ENCODE results near the gene NHSL2.

DNA sequence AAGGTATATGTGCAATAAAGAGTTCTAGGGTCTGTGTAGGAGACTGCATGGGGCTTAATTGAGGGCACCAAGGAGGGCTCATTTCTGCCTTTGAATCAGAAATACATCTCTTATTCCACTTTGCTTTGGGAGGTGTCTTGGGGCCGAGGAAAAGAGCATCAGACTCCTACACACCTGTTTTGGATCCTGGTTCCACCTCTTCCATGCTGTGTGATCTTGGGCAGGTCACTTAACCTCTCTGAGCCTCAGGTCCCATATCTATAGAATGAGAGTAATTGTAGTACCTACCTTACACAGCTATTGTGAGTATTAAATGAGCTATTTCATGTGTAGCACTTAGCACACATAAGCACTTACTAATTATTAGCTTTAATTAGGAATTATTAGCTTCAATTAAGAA, 120.5 kb downstream of the NHSL2 start:
- TF ChIP-seq, protein P1, sequence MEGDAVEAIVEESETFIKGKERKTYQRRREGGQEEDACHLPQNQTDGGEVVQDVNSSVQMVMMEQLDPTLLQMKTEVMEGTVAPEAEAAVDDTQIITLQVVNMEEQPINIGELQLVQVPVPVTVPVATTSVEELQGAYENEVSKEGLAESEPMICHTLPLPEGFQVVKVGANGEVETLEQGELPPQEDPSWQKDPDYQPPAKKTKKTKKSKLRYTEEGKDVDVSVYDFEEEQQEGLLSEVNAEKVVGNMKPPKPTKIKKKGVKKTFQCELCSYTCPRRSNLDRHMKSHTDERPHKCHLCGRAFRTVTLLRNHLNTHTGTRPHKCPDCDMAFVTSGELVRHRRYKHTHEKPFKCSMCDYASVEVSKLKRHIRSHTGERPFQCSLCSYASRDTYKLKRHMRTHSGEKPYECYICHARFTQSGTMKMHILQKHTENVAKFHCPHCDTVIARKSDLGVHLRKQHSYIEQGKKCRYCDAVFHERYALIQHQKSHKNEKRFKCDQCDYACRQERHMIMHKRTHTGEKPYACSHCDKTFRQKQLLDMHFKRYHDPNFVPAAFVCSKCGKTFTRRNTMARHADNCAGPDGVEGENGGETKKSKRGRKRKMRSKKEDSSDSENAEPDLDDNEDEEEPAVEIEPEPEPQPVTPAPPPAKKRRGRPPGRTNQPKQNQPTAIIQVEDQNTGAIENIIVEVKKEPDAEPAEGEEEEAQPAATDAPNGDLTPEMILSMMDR (conservative IDR thresholded peaks at IDR 0.05; ENCODE audit: low read depth in 2 of 2) = no peak
- TF ChIP-seq EZH2 (IDR thresholded peaks at IDR 0.05; ENCODE audit: low read depth, unreplicated experiment) (no peak), EZH2phosphoT487 (IDR thresholded peaks at IDR 0.05; ENCODE audit: unreplicated experiment) (no peak), POLR2AphosphoS5 (IDR thresholded peaks at IDR 0.05; ENCODE audit: low read depth) (no peak), ZNF114 (CRISPR knock-in tag; IDR thresholded peaks at IDR 0.05) (no peak), CREB1 (CRISPR knock-in tag; IDR thresholded peaks at IDR 0.05; ENCODE audit: low read depth) (no peak), ZNF331 (CRISPR knock-in tag; IDR thresholded peaks at IDR 0.05; ENCODE audit: low read depth) (no peak), NANOG (IDR thresholded peaks at IDR 0.05; ENCODE audit: borderline replicate concordance) (no peak), STAT1 (IDR thresholded peaks at IDR 0.05; ENCODE audit: unreplicated experiment) (no peak)
- TF ChIP-seq, protein P2, sequence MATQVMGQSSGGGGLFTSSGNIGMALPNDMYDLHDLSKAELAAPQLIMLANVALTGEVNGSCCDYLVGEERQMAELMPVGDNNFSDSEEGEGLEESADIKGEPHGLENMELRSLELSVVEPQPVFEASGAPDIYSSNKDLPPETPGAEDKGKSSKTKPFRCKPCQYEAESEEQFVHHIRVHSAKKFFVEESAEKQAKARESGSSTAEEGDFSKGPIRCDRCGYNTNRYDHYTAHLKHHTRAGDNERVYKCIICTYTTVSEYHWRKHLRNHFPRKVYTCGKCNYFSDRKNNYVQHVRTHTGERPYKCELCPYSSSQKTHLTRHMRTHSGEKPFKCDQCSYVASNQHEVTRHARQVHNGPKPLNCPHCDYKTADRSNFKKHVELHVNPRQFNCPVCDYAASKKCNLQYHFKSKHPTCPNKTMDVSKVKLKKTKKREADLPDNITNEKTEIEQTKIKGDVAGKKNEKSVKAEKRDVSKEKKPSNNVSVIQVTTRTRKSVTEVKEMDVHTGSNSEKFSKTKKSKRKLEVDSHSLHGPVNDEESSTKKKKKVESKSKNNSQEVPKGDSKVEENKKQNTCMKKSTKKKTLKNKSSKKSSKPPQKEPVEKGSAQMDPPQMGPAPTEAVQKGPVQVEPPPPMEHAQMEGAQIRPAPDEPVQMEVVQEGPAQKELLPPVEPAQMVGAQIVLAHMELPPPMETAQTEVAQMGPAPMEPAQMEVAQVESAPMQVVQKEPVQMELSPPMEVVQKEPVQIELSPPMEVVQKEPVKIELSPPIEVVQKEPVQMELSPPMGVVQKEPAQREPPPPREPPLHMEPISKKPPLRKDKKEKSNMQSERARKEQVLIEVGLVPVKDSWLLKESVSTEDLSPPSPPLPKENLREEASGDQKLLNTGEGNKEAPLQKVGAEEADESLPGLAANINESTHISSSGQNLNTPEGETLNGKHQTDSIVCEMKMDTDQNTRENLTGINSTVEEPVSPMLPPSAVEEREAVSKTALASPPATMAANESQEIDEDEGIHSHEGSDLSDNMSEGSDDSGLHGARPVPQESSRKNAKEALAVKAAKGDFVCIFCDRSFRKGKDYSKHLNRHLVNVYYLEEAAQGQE (IDR thresholded peaks at IDR 0.05; ENCODE audit: unreplicated experiment) = no peak
- TF ChIP-seq, protein P3, sequence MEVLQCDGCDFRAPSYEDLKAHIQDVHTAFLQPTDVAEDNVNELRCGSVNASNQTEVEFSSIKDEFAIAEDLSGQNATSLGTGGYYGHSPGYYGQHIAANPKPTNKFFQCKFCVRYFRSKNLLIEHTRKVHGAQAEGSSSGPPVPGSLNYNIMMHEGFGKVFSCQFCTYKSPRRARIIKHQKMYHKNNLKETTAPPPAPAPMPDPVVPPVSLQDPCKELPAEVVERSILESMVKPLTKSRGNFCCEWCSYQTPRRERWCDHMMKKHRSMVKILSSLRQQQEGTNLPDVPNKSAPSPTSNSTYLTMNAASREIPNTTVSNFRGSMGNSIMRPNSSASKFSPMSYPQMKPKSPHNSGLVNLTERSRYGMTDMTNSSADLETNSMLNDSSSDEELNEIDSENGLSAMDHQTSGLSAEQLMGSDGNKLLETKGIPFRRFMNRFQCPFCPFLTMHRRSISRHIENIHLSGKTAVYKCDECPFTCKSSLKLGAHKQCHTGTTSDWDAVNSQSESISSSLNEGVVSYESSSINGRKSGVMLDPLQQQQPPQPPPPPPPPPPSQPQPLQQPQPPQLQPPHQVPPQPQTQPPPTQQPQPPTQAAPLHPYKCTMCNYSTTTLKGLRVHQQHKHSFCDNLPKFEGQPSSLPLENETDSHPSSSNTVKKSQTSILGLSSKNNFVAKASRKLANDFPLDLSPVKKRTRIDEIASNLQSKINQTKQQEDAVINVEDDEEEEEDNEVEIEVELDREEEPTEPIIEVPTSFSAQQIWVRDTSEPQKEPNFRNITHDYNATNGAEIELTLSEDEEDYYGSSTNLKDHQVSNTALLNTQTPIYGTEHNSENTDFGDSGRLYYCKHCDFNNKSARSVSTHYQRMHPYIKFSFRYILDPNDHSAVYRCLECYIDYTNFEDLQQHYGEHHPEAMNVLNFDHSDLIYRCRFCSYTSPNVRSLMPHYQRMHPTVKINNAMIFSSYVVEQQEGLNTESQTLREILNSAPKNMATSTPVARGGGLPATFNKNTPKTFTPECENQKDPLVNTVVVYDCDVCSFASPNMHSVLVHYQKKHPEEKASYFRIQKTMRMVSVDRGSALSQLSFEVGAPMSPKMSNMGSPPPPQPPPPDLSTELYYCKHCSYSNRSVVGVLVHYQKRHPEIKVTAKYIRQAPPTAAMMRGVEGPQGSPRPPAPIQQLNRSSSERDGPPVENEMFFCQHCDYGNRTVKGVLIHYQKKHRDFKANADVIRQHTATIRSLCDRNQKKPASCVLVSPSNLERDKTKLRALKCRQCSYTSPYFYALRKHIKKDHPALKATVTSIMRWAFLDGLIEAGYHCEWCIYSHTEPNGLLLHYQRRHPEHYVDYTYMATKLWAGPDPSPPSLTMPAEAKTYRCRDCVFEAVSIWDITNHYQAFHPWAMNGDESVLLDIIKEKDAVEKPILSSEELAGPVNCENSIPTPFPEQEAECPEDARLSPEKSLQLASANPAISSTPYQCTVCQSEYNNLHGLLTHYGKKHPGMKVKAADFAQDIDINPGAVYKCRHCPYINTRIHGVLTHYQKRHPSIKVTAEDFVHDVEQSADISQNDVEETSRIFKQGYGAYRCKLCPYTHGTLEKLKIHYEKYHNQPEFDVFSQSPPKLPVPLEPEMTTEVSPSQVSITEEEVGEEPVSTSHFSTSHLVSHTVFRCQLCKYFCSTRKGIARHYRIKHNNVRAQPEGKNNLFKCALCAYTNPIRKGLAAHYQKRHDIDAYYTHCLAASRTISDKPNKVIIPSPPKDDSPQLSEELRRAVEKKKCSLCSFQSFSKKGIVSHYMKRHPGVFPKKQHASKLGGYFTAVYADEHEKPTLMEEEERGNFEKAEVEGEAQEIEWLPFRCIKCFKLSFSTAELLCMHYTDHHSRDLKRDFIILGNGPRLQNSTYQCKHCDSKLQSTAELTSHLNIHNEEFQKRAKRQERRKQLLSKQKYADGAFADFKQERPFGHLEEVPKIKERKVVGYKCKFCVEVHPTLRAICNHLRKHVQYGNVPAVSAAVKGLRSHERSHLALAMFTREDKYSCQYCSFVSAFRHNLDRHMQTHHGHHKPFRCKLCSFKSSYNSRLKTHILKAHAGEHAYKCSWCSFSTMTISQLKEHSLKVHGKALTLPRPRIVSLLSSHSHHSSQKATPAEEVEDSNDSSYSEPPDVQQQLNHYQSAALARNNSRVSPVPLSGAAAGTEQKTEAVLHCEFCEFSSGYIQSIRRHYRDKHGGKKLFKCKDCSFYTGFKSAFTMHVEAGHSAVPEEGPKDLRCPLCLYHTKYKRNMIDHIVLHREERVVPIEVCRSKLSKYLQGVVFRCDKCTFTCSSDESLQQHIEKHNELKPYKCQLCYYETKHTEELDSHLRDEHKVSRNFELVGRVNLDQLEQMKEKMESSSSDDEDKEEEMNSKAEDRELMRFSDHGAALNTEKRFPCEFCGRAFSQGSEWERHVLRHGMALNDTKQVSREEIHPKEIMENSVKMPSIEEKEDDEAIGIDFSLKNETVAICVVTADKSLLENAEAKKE (CRISPR knock-in tag; IDR thresholded peaks at IDR 0.05) = no peak
- TF ChIP-seq, protein P4, sequence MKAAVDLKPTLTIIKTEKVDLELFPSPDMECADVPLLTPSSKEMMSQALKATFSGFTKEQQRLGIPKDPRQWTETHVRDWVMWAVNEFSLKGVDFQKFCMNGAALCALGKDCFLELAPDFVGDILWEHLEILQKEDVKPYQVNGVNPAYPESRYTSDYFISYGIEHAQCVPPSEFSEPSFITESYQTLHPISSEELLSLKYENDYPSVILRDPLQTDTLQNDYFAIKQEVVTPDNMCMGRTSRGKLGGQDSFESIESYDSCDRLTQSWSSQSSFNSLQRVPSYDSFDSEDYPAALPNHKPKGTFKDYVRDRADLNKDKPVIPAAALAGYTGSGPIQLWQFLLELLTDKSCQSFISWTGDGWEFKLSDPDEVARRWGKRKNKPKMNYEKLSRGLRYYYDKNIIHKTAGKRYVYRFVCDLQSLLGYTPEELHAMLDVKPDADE (IDR thresholded peaks at IDR 0.05) = no peak

Data from GM23338 (cell line).